ENCODE data around the gene UGT1A6. TPM values are rescaled to one million over a fixed set of nuclear protein-coding genes. Genes with fewer than 3 reads are reported as not detected.
A peak's percentile ranks its signal among the peaks of the same experiment; 100 is the strongest.
"Not testable (repeated sequence)": the region's sequence is repeated elsewhere in the genome, so short reads cannot be mapped to it uniquely, and the experiment has no call there.

Gene UGT1A6
- 134 TPM for total RNA-seq

- DNase-seq (ENCODE audit: low spot score), result no peak
These were observed at the start of gene UGT1A6 for GRCh38 chr2:233692648-233693047. Gene UGT1A6, plus strand, starts transcription at chr2:233692890. Its CDS starts 115 bp downstream, at chr2:233693005.

GRCh38 chr2:233643128-233643527, 49.6 kb upstream of the UGT1A6 start:
- no peak for DNase-seq (ENCODE audit: low spot score)

- not testable (repeated sequence) for DNase-seq (ENCODE audit: low spot score)
These were observed 46.7 kb upstream of the UGT1A6 start for GRCh38 chr2:233646033-233646432.

- peak; percentile 80 for DNase-seq (ENCODE audit: low spot score)
These were observed 41.7 kb upstream of the UGT1A6 start for GRCh38 chr2:233650981-233651380.

GRCh38 chr2:233651430-233651829, 41.3 kb upstream of the UGT1A6 start:
- no peak for DNase-seq (ENCODE audit: low spot score)

GRCh38 chr2:233654501-233654900, 38.2 kb upstream of the UGT1A6 start:
- DNase-seq (ENCODE audit: low spot score), result no peak

- DNase-seq (ENCODE audit: low spot score), result no peak
These were observed 37.6 kb upstream of the UGT1A6 start for GRCh38 chr2:233655043-233655442.

GRCh38 chr2:233655943-233656342, 36.7 kb upstream of the UGT1A6 start:
- not testable (repeated sequence) for DNase-seq (ENCODE audit: low spot score)

GRCh38 chr2:233656443-233656842, 36.2 kb upstream of the UGT1A6 start:
- no peak for DNase-seq (ENCODE audit: low spot score)

- no peak for DNase-seq (ENCODE audit: low spot score)
These were observed 34.1 kb upstream of the UGT1A6 start for GRCh38 chr2:233658610-233659009.

- no peak for DNase-seq (ENCODE audit: low spot score)
These were observed 28.8 kb upstream of the UGT1A6 start for GRCh38 chr2:233663911-233664310.

- DNase-seq (ENCODE audit: low spot score), result no peak
These were observed 24.0 kb upstream of the UGT1A6 start for GRCh38 chr2:233668605-233669260.

- no peak for DNase-seq (ENCODE audit: low spot score)
These were observed 21.2 kb upstream of the UGT1A6 start, which contains the start of gene UGT1A9 for GRCh38 chr2:233671290-233672161. Gene UGT1A9, plus strand, starts transcription at chr2:233671898. Its CDS starts 37 bp downstream, at chr2:233671935.

GRCh38 chr2:233672886-233673285, 19.8 kb upstream of the UGT1A6 start:
- DNase-seq (ENCODE audit: low spot score), result no peak

GRCh38 chr2:233673896-233674295, 18.8 kb upstream of the UGT1A6 start:
- no peak for DNase-seq (ENCODE audit: low spot score)

- no peak for DNase-seq (ENCODE audit: low spot score)
These were observed 18.4 kb upstream of the UGT1A6 start for GRCh38 chr2:233674314-233674713.

GRCh38 chr2:233674995-233675394, 17.7 kb upstream of the UGT1A6 start:
- no peak for DNase-seq (ENCODE audit: low spot score)

GRCh38 chr2:233676046-233676445, 16.6 kb upstream of the UGT1A6 start:
- DNase-seq (ENCODE audit: low spot score), result no peak

GRCh38 chr2:233679196-233679595, 13.5 kb upstream of the UGT1A6 start:
- DNase-seq (ENCODE audit: low spot score), result no peak

- no peak for DNase-seq (ENCODE audit: low spot score)
These were observed 12.2 kb upstream of the UGT1A6 start for GRCh38 chr2:233680361-233681045.

- DNase-seq (ENCODE audit: low spot score), result no peak
These were observed 11.1 kb upstream of the UGT1A6 start, which contains the start of gene UGT1A7 for GRCh38 chr2:233681521-233682099. Gene UGT1A7, plus strand, starts transcription at chr2:233681901. Its CDS starts 37 bp downstream, at chr2:233681938.

GRCh38 chr2:233684640-233685039, 8.1 kb upstream of the UGT1A6 start:
- no peak for DNase-seq (ENCODE audit: low spot score)

Data from ureter (tissue), 1 donor.